Measurements from ENCODE around the gene SUFU. TPM values are rescaled to one million over a fixed set of nuclear protein-coding genes. Genes with fewer than 3 reads are reported as not detected.

Gene SUFU
- total RNA-seq, 1 donor, result 3.6 TPM

- H3K36me3 ChIP-seq (ENCODE audit: insufficient read depth, low read length), result peaks cover 22% of the 10 kb centered on the region
- H3K9me3 ChIP-seq (ENCODE audit: low read depth, low read length), result no peaks in the 10 kb centered on the region
- TF ChIP-seq CTCF (IDR thresholded peaks at IDR 0.05; ENCODE audit: extremely low read depth, low read depth, low read length), result no peak
- peaks cover 78% of the 10 kb centered on the region for H3K79me2 ChIP-seq (ENCODE audit: insufficient read depth, low read length)
- peak overlapping the region; percentile 88 for H3K4me3 ChIP-seq (ENCODE audit: insufficient read depth, low read length)
- peak overlapping the region; percentile 97 for H3K27ac ChIP-seq (ENCODE audit: low read depth, low read length)
- no peaks in the 10 kb centered on the region for H3K27me3 ChIP-seq (ENCODE audit: insufficient read depth, low read length)
- H4K20me1 ChIP-seq (ENCODE audit: insufficient read depth, low read length), result peaks cover 69% of the 10 kb centered on the region
- peak; percentile 97 for DNase-seq (ENCODE audit: insufficient read length, low spot score, missing footprints)
- H3K4me1 ChIP-seq (ENCODE audit: insufficient read depth, low read length), result peaks cover 38% of the 10 kb centered on the region
- H2AFZ ChIP-seq (ENCODE audit: low read length), result no peak overlapping the region
- peak overlapping the region; percentile 85 for H3K4me2 ChIP-seq (ENCODE audit: insufficient read depth, low read length)
Observed at GRCh38 chr10:102646610-102647442, 143.1 kb downstream of the SUFU start.

- TF ChIP-seq CTCF (IDR thresholded peaks at IDR 0.05; ENCODE audit: extremely low read depth, low read depth, low read length), result no peak
- Histone ChIP-seq H4K20me1 (ENCODE audit: insufficient read depth, low read length) (peaks cover 77% of the 10 kb centered on the region), H3K27ac (ENCODE audit: low read depth, low read length) (no peak overlapping the region), H2AFZ (ENCODE audit: low read length) (no peak overlapping the region), H3K9me3 (ENCODE audit: low read depth, low read length) (no peaks in the 10 kb centered on the region), H3K4me3 (ENCODE audit: insufficient read depth, low read length) (peak overlapping the region; percentile 88), H3K36me3 (ENCODE audit: insufficient read depth, low read length) (peaks cover 27% of the 10 kb centered on the region), H3K79me2 (ENCODE audit: insufficient read depth, low read length) (peaks cover 86% of the 10 kb centered on the region), H3K4me2 (ENCODE audit: insufficient read depth, low read length) (peak overlapping the region; percentile 85), H3K4me1 (ENCODE audit: insufficient read depth, low read length) (peaks cover 37% of the 10 kb centered on the region), H3K27me3 (ENCODE audit: insufficient read depth, low read length) (no peaks in the 10 kb centered on the region)
- peak; percentile 92 for DNase-seq (ENCODE audit: insufficient read length, low spot score, missing footprints)
Observed at GRCh38 chr10:102647443-102648268, 143.9 kb downstream of the SUFU start.

GRCh38 chr10:102648269-102648888 is 144.6 kb downstream of the SUFU start:
- Histone ChIP-seq H3K4me2 (ENCODE audit: insufficient read depth, low read length) (peak overlapping the region; percentile 85), H4K20me1 (ENCODE audit: insufficient read depth, low read length) (peaks cover 83% of the 10 kb centered on the region), H3K4me3 (ENCODE audit: insufficient read depth, low read length) (peak overlapping the region; percentile 88), H3K9me3 (ENCODE audit: low read depth, low read length) (no peaks in the 10 kb centered on the region), H3K27me3 (ENCODE audit: insufficient read depth, low read length) (no peaks in the 10 kb centered on the region), H3K4me1 (ENCODE audit: insufficient read depth, low read length) (peaks cover 37% of the 10 kb centered on the region), H3K27ac (ENCODE audit: low read depth, low read length) (no peak overlapping the region), H2AFZ (ENCODE audit: low read length) (no peak overlapping the region), H3K36me3 (ENCODE audit: insufficient read depth, low read length) (peaks cover 32% of the 10 kb centered on the region), H3K79me2 (ENCODE audit: insufficient read depth, low read length) (peaks cover 93% of the 10 kb centered on the region)
- peak; percentile 78 for DNase-seq (ENCODE audit: insufficient read length, low spot score, missing footprints)
- TF ChIP-seq CTCF (IDR thresholded peaks at IDR 0.05; ENCODE audit: extremely low read depth, low read depth, low read length), result no peak

Data from osteoblast (primary cell).